ENCODE measurements around the gene UQCC5.

The UQCC5 gene

DNA sequence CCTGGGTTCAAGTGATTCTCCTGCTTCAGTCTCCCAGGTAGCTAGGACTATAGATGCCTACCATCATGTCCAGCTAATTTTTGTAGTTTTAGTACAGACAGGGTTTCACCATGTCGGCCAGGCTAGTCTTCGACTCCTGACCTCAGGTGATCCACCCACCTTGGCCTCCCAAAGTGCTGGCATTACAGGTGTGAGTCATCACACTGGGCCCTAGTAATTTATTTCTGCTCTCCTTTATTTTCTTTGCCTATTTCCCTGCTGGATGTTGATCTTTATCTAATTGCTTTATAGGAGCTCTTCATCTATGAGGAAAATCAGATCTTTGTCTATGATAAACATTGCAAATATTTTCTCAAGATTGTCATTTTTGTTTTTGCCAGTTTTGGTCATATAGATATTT lies 31.7 kb downstream of the UQCC5 start:
- Histone ChIP-seq H3K9ac (ENCODE audit: low read depth, low read length) (no peak overlapping the region), H3K4me2 (ENCODE audit: insufficient read depth, low read length) (no peak overlapping the region), H4K20me1 (ENCODE audit: insufficient read depth, low read length) (no peaks in the 10 kb centered on the region), H3K4me1 (ENCODE audit: insufficient read depth, low read length) (no peaks in the 10 kb centered on the region), H3K79me2 (ENCODE audit: insufficient read depth, low read length) (no peaks in the 10 kb centered on the region), H3K27me3 (ENCODE audit: insufficient read depth, low read length, poor library complexity) (no peaks in the 10 kb centered on the region), H3K4me3 (ENCODE audit: low read depth in 1 of 2, low read length in 2 of 2) (no peak overlapping the region), H3K9me3 (ENCODE audit: insufficient read depth, low read length, severe bottlenecking) (no peaks in the 10 kb centered on the region), H3K27ac (ENCODE audit: low read length) (no peak overlapping the region), H3K36me3 (ENCODE audit: insufficient read depth, low read length) (peaks cover 59% of the 10 kb centered on the region), H2AFZ (ENCODE audit: low read depth, low read length) (no peak overlapping the region)
- no peak for DNase-seq
- no peak for ATAC-seq (ENCODE audit: insufficient read depth, low read depth)
- TF ChIP-seq, protein P1, sequence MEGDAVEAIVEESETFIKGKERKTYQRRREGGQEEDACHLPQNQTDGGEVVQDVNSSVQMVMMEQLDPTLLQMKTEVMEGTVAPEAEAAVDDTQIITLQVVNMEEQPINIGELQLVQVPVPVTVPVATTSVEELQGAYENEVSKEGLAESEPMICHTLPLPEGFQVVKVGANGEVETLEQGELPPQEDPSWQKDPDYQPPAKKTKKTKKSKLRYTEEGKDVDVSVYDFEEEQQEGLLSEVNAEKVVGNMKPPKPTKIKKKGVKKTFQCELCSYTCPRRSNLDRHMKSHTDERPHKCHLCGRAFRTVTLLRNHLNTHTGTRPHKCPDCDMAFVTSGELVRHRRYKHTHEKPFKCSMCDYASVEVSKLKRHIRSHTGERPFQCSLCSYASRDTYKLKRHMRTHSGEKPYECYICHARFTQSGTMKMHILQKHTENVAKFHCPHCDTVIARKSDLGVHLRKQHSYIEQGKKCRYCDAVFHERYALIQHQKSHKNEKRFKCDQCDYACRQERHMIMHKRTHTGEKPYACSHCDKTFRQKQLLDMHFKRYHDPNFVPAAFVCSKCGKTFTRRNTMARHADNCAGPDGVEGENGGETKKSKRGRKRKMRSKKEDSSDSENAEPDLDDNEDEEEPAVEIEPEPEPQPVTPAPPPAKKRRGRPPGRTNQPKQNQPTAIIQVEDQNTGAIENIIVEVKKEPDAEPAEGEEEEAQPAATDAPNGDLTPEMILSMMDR (IDR thresholded peaks at IDR 0.05; ENCODE audit: borderline replicate concordance, extremely low read depth, low read length, poor library complexity, severe bottlenecking) = no peak
- no peak for TF ChIP-seq EZH2 (IDR thresholded peaks at IDR 0.05; ENCODE audit: borderline replicate concordance, low read depth, low read length, severe bottlenecking)

DNA sequence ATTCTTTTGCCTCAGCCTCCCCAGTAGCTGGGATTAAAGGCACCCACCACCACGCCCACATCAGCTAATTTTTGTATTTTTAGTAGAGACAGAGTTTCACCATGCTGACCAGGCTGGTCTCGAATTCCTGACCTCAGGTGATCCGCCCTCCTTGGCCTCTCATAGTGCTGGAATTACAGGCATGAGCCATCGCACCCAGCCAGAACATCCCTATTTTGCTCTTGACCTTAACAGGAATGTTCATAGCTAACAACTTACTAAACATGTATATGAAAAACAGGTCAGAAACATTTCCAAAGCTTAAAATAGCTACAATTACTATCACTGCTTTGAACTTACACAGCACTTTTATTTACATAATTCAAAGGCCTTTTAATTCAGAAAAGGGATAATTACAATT lies 33.7 kb downstream of the UQCC5 start:
- no peak overlapping the region for H3K9ac ChIP-seq (ENCODE audit: low read depth, low read length)
- peaks cover 60% of the 10 kb centered on the region for H3K36me3 ChIP-seq (ENCODE audit: insufficient read depth, low read length)
- no peaks in the 10 kb centered on the region for H3K9me3 ChIP-seq (ENCODE audit: insufficient read depth, low read length, severe bottlenecking)
- H4K20me1 ChIP-seq (ENCODE audit: insufficient read depth, low read length) = no peaks in the 10 kb centered on the region
- no peaks in the 10 kb centered on the region for H3K4me1 ChIP-seq (ENCODE audit: insufficient read depth, low read length)
- no peak overlapping the region for H3K4me3 ChIP-seq (ENCODE audit: low read depth in 1 of 2, low read length in 2 of 2)
- TF ChIP-seq, protein P1 (IDR thresholded peaks at IDR 0.05; ENCODE audit: borderline replicate concordance, extremely low read depth, low read length, poor library complexity, severe bottlenecking) = no peak
- no peak for TF ChIP-seq EZH2 (IDR thresholded peaks at IDR 0.05; ENCODE audit: borderline replicate concordance, low read depth, low read length, severe bottlenecking)
- no peak overlapping the region for H3K27ac ChIP-seq (ENCODE audit: low read length)
- no peaks in the 10 kb centered on the region for H3K79me2 ChIP-seq (ENCODE audit: insufficient read depth, low read length)
- ATAC-seq (ENCODE audit: insufficient read depth, low read depth) (no peak), DNase-seq (no peak)
- H2AFZ ChIP-seq (ENCODE audit: low read depth, low read length) = no peak overlapping the region
- no peaks in the 10 kb centered on the region for H3K27me3 ChIP-seq (ENCODE audit: insufficient read depth, low read length, poor library complexity)
- H3K4me2 ChIP-seq (ENCODE audit: insufficient read depth, low read length) = no peak overlapping the region

DNA sequence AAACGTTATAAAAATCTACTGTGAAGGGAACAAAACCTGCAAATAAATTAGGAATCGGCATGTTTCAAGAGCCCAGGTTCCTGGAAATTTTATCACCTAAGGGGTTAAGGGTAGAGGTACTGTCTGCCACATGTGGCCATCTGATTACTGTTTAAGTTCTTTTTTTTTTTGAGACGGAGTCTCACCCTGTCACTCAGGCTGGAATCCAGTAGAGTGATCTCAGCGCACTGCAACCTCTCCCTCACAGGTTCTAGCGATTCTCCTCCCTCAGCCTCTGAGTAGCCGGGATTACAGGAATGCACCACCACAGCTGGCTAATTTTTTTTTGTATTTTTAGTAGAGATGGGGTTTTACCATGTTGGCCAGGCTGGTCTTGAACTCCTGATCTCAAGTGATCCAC lies 35.8 kb downstream of the UQCC5 start:
- DNase-seq = no peak
- TF ChIP-seq, protein P1 (IDR thresholded peaks at IDR 0.05; ENCODE audit: borderline replicate concordance, extremely low read depth, low read length, poor library complexity, severe bottlenecking) = no peak
- TF ChIP-seq EZH2 (IDR thresholded peaks at IDR 0.05; ENCODE audit: borderline replicate concordance, low read depth, low read length, severe bottlenecking) = no peak
- Histone ChIP-seq H3K36me3 (ENCODE audit: insufficient read depth, low read length) (peaks cover 74% of the 10 kb centered on the region), H2AFZ (ENCODE audit: low read depth, low read length) (no peak overlapping the region), H3K27ac (ENCODE audit: low read length) (no peak overlapping the region), H3K4me2 (ENCODE audit: insufficient read depth, low read length) (no peak overlapping the region), H4K20me1 (ENCODE audit: insufficient read depth, low read length) (no peaks in the 10 kb centered on the region), H3K4me3 (ENCODE audit: low read depth in 1 of 2, low read length in 2 of 2) (no peak overlapping the region), H3K9ac (ENCODE audit: low read depth, low read length) (no peak overlapping the region), H3K4me1 (ENCODE audit: insufficient read depth, low read length) (no peaks in the 10 kb centered on the region), H3K79me2 (ENCODE audit: insufficient read depth, low read length) (no peaks in the 10 kb centered on the region), H3K27me3 (ENCODE audit: insufficient read depth, low read length, poor library complexity) (no peaks in the 10 kb centered on the region), H3K9me3 (ENCODE audit: insufficient read depth, low read length, severe bottlenecking) (no peaks in the 10 kb centered on the region)
- ATAC-seq (ENCODE audit: insufficient read depth, low read depth) = no peak
